ENCODE measurements around the gene RHBDF2. TPM values are rescaled to one million over a fixed set of nuclear protein-coding genes. Genes with fewer than 3 reads are reported as not detected.
A peak's percentile ranks its signal among the peaks of the same experiment; 100 is the strongest.

RHBDF2 gene
- total RNA-seq, 2 donors from 2014 or later, result 11.6 to 12.8 TPM

GRCh38 chr17:76492989-76493501 is 8.2 kb downstream of the RHBDF2 start:
- ATAC-seq (peak; percentile 59), DNase-seq (peak; percentile 63 to 78)
- intact Hi-C loops (cut with DNase I, micrococcal nuclease), result no loop called here

DNA sequence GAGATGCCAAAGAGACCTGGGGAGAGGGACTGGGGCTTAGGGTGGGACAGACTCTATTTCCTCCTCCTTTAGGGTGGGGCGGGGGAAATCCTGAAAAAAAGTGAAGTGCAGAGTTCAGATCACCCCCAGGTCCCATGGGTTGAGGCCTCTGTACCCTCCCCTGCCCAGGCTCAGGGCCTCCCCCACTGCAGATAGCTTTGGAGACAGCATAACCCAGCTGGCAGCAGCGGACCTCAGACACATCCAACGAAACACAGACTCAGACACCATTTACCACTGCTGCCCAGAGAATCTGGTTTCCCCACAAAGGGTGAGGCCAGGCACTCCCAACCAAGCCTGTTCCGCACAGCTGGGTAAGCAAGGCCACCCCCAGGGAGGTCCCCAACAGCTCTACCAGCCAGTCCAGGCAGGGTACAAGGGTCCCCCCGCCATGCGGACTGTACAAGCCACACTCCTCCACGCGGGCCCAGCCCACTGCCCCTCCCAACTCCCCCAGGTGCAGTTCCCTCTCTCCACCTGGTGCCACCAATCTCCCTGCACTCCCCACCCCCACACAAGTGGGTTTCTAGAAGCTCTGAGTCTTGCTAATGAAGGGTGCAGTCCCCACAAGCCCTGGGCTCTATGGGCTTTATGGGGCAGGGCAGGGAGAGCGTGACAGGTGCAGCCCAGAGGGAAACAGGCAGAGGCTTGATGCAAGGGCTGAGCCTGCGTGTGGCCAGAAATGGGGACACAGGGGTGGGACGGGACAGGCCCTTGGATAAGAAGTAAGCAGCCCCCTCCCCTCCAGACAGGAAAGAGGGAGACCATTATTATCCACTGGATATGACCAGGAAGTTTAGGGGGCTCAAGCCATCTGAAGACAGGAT is 8.9 kb downstream of the RHBDF2 start:
- intact Hi-C loops (cut with DNase I, micrococcal nuclease), result no loop called here
- peak; percentile 70 to 79 for DNase-seq
- peak; percentile 76 for ATAC-seq

DNA sequence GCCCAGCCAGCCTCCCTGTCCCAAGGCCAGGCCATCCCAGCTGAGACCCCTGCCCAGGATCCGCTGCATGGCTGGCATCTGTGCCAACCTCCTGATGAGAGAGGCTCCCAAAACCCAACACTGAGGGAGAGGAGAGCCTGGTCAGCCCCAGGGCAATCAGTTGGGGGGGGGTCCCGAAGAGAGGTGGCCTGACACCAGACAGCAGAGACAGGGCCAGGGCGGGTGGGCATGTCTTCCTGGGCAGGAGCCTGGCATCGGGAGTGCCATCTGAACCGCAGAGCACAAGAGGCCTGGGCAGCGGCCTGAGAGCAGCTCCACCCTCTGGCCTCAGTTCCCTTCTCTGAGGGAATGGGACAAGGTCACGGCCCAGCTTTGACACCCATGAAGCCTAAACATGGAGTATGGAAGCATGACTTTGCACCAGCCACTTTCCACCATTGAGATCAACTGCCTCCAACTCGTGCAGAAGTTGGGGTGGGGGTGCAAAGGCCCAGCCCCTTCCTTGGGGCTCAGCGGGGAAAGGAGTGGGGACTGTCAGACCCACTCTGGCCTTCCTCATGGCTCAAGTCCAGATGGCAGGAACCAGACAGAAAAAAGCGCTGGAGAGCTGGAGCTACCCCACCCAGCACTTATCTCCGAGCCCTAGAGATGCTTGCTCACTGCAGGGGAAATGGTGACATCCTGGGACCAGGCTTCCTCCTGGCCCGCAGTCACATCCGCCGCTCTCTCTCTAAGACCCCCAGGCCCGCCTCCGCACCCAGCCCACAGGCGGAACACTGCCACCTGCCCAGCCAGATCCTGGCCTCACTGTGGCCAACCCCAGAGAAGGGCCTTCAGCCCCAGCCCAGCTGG is 9.7 kb downstream of the RHBDF2 start:
- intact Hi-C loops (cut with DNase I, micrococcal nuclease), result no loop called here
- ATAC-seq (peak; percentile 31), DNase-seq (no peak)

DNA sequence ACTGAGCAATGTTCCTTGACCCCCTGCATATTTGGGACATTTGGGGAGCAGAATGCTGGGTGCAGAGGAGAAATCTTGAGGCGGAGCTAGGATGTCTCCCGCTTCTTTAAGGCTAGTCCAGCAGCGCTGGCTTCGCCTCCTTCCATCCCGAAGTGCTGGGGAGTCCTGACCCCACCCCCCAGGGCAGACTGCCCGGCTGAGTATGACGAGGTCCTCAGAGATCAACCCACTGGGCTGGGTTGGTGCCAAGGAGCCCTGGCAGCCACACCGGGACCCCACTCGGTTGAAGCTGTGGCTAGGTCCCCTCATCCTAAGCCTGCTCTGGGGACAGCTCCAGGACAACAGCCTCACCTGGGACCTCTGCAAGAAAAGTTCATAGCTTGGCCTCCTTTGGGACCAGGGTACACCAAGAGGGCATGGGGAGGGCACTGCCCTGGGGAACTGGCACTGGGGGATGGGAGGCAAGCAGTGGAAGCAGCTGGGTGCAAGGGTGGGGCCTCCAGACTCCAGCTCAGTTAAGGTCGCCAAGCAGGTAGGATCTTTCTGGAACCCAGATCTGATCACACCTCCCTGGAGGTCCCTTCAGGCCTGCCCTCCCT is 11.0 kb downstream of the RHBDF2 start:
- intact Hi-C loops (cut with DNase I, micrococcal nuclease), result no loop called here
- DNase-seq, result no peak
- ATAC-seq, result no peak

DNA sequence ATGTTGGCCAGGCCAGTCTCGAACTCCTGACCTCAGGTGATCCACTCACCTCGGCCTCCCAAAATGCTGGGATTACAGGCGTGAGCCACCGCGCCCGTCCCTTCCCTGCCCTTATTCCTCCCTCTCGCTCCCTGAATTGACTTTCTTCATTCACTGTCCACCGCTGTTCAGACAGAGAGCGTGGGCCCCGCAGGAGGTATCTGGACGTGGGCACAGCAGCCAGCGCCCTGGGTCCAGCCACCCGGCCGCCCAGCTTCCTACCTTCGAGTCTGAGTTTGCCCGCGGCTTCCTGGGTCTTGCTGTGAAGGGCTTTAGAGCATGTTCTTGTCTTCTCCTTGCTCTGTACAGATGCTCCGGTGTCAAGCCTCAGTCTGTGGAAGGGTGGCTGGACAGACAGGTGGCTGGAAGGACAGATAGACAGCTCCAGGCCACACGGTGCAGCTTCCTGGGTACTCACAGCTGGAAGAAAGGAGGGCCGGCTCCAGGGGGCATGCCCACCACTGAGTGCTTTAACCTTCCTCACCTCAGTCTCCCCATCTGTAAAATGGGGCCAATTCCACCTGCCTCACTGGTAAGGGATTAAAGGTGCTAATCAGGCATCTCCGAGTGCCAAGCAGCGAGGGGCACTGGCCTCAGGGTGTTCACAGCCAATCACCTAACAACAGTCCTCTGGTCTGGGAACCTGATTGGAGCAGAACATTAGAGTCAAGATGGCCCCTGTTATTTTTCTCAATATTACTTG is 13.6 kb downstream of the RHBDF2 start:
- intact Hi-C loops (cut with DNase I, micrococcal nuclease), result no loop called here
- ATAC-seq (no peak), DNase-seq (no peak)

- ATAC-seq (no peak), DNase-seq (no peak)
- intact Hi-C loops (cut with DNase I, micrococcal nuclease), result no loop called here
These were observed 15.7 kb downstream of the RHBDF2 start for GRCh38 chr17:76485569-76485968.

DNA sequence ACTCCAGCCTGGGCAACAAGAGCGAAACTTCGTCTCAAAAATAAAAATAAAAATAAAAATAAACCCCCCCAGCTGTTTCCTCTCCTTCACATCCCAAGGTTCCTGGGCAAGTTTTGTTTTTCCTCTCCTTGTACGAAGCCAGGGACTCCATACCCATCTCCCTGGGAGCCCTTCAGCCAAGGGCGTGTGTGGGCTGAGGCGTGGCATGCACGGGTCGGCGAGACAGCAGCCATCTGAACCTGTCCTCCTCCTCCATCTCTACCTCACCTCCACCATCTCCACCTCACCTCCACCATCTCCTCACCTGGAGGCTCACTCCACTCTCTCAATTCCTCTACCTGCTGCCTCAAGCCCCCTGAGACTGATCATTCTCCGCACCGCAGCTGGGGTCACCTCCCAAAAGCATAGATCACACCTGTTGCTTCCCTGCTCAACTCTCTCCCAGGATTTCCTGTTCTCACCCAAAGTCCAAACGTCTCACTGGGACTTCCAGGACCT is 16.9 kb downstream of the RHBDF2 start:
- ATAC-seq, result no peak
- DNase-seq, result no peak
- intact Hi-C loops (cut with DNase I, micrococcal nuclease), result no loop called here

GRCh38 chr17:76481071-76481655 is 20.1 kb downstream of the RHBDF2 start:
- intact Hi-C loops (cut with DNase I, micrococcal nuclease), result no loop called here
- ATAC-seq (peak; percentile 41), DNase-seq (peak in 1 of 2 donors; percentile 56)

GRCh38 chr17:76480632-76481031 is 20.6 kb downstream of the RHBDF2 start:
- intact Hi-C loops (cut with DNase I, micrococcal nuclease), result no loop called here
- ATAC-seq (no peak), DNase-seq (no peak)

GRCh38 chr17:76479515-76480060 is 21.6 kb downstream of the RHBDF2 start:
- no peak for ATAC-seq
- intact Hi-C loops (cut with DNase I, micrococcal nuclease), result no loop called here

GRCh38 chr17:76478730-76479514 is 22.3 kb downstream of the RHBDF2 start:
- intact Hi-C loops (cut with DNase I, micrococcal nuclease), result no loop called here
- no peak for ATAC-seq
- DNase-seq, result no peak

More at GRCh38 chr17:76479515-76480060, 21.6 kb downstream of the RHBDF2 start:
- DNase-seq, result no peak

GRCh38 chr17:76478097-76478496 is 23.1 kb downstream of the RHBDF2 start:
- intact Hi-C loops (cut with DNase I, micrococcal nuclease), result no loop called here
- no peak for ATAC-seq
- no peak for DNase-seq

GRCh38 chr17:76477576-76477975 is 23.6 kb downstream of the RHBDF2 start:
- ATAC-seq (no peak), DNase-seq (no peak)
- intact Hi-C loops (cut with DNase I, micrococcal nuclease), result no loop called here

GRCh38 chr17:76476736-76477135 is 24.5 kb downstream of the RHBDF2 start:
- intact Hi-C loops (cut with DNase I, micrococcal nuclease), result no loop called here
- ATAC-seq, result no peak

GRCh38 chr17:76475302-76475701 is 25.9 kb downstream of the RHBDF2 start:
- DNase-seq (no peak), ATAC-seq (no peak)
- intact Hi-C loops (cut with DNase I, micrococcal nuclease), result no loop called here

More at GRCh38 chr17:76476736-76477135, 24.5 kb downstream of the RHBDF2 start:
- DNase-seq, result no peak

GRCh38 chr17:76474894-76475293 is 26.3 kb downstream of the RHBDF2 start:
- intact Hi-C loops (cut with DNase I, micrococcal nuclease), result no loop called here

DNA sequence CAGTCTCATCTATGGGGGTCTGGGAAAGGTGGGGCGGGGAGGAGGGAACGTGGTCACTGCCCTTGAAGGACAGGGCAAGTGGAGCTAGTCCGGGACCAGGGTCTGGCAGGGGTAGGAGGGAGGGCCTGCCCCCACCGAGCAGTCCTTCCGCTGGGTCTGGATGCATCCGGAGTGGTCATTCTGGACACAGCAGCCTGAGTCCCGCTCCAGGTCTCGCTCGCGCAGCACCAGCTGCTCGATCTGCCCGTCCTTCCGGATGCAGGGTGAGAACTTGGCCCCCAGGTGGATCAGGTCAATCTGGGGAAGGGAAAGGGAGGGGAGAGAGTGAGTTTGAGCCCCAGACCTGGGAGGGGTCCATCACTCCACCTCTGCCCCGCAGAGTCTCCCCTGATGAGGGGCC is 27.0 kb downstream of the RHBDF2 start:
- no peak for ATAC-seq
- intact Hi-C loops (cut with DNase I, micrococcal nuclease), result no loop called here
- no peak for DNase-seq

More at GRCh38 chr17:76474894-76475293, 26.3 kb downstream of the RHBDF2 start:
- DNase-seq, result no peak
- no peak for ATAC-seq
